Lung (tissue), 12 donors: ENCODE results near the gene CFAP410. TPM values are rescaled to one million over a fixed set of nuclear protein-coding genes. Genes with fewer than 3 reads are reported as not detected.

Experiments
- ATAC-seq: fragments of 200-7000 bp; cut with Tn5 transposase; one replicate; pipeline ENCODE4 v1.9.1; 2020; ENCODE audit warnings: moderate number of reproducible peaks; ENCODE audit not compliant: insufficient read depth, low FRiP score
- DNase-seq, 3 donors: peaks; one replicate each; pipeline ENCODE4 v3.0.0-alpha.2; 2013 to 2017
- H3K27ac ChIP-seq, 2 donors: one replicate each; pipeline ENCODE4 v1.5.1; 2013; ENCODE audit warnings: mild to moderate bottlenecking in 2 of 2, moderate library complexity in 2 of 2, control low read depth in 1 of 2, inconsistent platforms in 1 of 2, low read depth in 1 of 2, low read length in 1 of 2
- H3K27me3 ChIP-seq, 3 donors: one replicate each; pipeline ENCODE4 v1.5.1; 2013; ENCODE audit warnings: low read length in 2 of 3; ENCODE audit not compliant: control insufficient read depth in 3 of 3, insufficient read depth in 3 of 3
- H3K36me3 ChIP-seq, 4 donors: one replicate each; pipeline ENCODE4 v1.5.1; 2013; ENCODE audit warnings: low read length in 4 of 4, mild to moderate bottlenecking in 1 of 4, moderate library complexity in 1 of 4; ENCODE audit not compliant: control insufficient read depth in 4 of 4, insufficient read depth in 4 of 4
- H3K4me1 ChIP-seq, 5 donors: one replicate each; pipeline ENCODE4 v1.5.1; 2013; ENCODE audit warnings: low read length in 5 of 5, mild to moderate bottlenecking in 2 of 5, moderate library complexity in 1 of 5; ENCODE audit not compliant: control insufficient read depth in 5 of 5, insufficient read depth in 5 of 5
- H3K4me3 ChIP-seq: one replicate; pipeline ENCODE4 v1.5.1; 2013; ENCODE audit warnings: mild to moderate bottlenecking, control low read depth, moderate library complexity
- H3K9ac ChIP-seq, 2 donors: one replicate each; pipeline ENCODE4 v1.5.1; 2013; ENCODE audit warnings: low read length in 2 of 2, control low read depth in 1 of 2; ENCODE audit not compliant: insufficient read depth in 1 of 2
- H3K9me3 ChIP-seq, 4 donors: one replicate each; pipeline ENCODE4 v1.5.1; 2013; ENCODE audit warnings: low read length in 3 of 4, mild to moderate bottlenecking in 1 of 4, moderate library complexity in 1 of 4; ENCODE audit not compliant: control insufficient read depth in 4 of 4, insufficient read depth in 3 of 4
- CTCF ChIP-seq: IDR thresholded peaks from 2 replicates; pipeline ENCODE4 v1.5.1; 2012; ENCODE audit warnings: mild to moderate bottlenecking; ENCODE audit errors: control extremely low read depth, extremely low read depth
- WGBS, 2 donors: extraction: QIAGEN DNeasy Blood & Tissue Kit; methylation state at CpG; one replicate each; pipeline ENCODE4 v1.1.7; 2013; 5-methylcytosine and 5-hydroxymethylcytosine counted together
- polyA plus RNA-seq, 2 donors: library from polyadenylated mRNA; stranded (reverse); fragments of 200-250 nt; gene quantifications; one replicate each; pipeline ENCODE4 v1.2.1, GENCODE V29; 2013
- total RNA-seq, 2 donors: library from RNA; depleted of rRNA in 1 of 2; stranded (reverse); fragments of >200 nt in 1 of 2; gene quantifications; one replicate each; pipeline ENCODE4 v1.2.1, GENCODE V29; 2014 to 2021
- donor health status: control.
- donor health status: control.
- donor health status: Bipolar disorder and iron deficiency.
- donor health status: healthy.
- donor health status: DM: yes; HTN: yes; CAD: no.

The CFAP410 gene
- total and polyA plus RNA-seq, 4 donors = 24.3 to 72.7 (median 39.5) TPM

- TF ChIP-seq CTCF = no peak
- H3K4me3 ChIP-seq = no peak overlapping the region
- peaks cover 0 to 7% (median 0%) of the 10 kb centered on the region in 5 donors for H3K4me1 ChIP-seq
- no peaks in the 10 kb centered on the region for H3K27me3 ChIP-seq
- H3K9me3 ChIP-seq = no peaks in the 10 kb centered on the region
- H3K36me3 ChIP-seq = peaks cover 3 to 88% (median 13%) of the 10 kb centered on the region in 4 donors
- 95% methylated on average over 18 to 23 of the region's 23 CpGs for WGBS, 2 donors
- no peak for ATAC-seq
- H3K9ac ChIP-seq = no peak overlapping the region
- DNase-seq = no peak
- no peak overlapping the region for H3K27ac ChIP-seq
These were observed 17.2 kb downstream of the CFAP410 start for GRCh38 chr21:44321846-44322450.

- no peak for TF ChIP-seq CTCF
- Histone ChIP-seq H3K36me3 (peaks cover 3 to 88% (median 15%) of the 10 kb centered on the region in 4 donors), H3K27me3 (no peaks in the 10 kb centered on the region), H3K9me3 (peaks cover 0 to 1% (median 0%) of the 10 kb centered on the region in 4 donors), H3K4me3 (no peak overlapping the region), H3K4me1 (peaks cover 0 to 8% (median 0%) of the 10 kb centered on the region in 5 donors), H3K27ac (no peak overlapping the region), H3K9ac (no peak overlapping the region)
- DNase-seq (no peak), ATAC-seq (no peak)
- WGBS, 2 donors = 95 to 97% methylated on average over 13 of the region's 13 CpGs
These were observed 18.3 kb downstream of the CFAP410 start for GRCh38 chr21:44320847-44321246.

- no peak overlapping the region for H3K4me3 ChIP-seq
- 96 to 97% methylated on average over 35 of the region's 35 CpGs for WGBS, 2 donors
- no peaks in the 10 kb centered on the region for H3K27me3 ChIP-seq
- no peak for ATAC-seq
- no peak overlapping the region for H3K9ac ChIP-seq
- no peak for DNase-seq
- no peak overlapping the region for H3K27ac ChIP-seq
- H3K36me3 ChIP-seq = peaks cover 3 to 85% (median 13%) of the 10 kb centered on the region in 4 donors
- TF ChIP-seq CTCF = no peak
- H3K9me3 ChIP-seq = peaks cover 0 to 1% (median 0%) of the 10 kb centered on the region in 4 donors
- peaks cover 0 to 8% (median 0%) of the 10 kb centered on the region in 5 donors for H3K4me1 ChIP-seq
These were observed 19.7 kb downstream of the CFAP410 start for GRCh38 chr21:44319407-44320065.
